Measurements from ENCODE around the gene PNMA6F. TPM values are rescaled to one million over a fixed set of nuclear protein-coding genes. Genes with fewer than 3 reads are reported as not detected.

Gene PNMA6F
- total and polyA plus RNA-seq, 2 experiments from 2014 or later, result 0.06 to 0.83 TPM

DNA sequence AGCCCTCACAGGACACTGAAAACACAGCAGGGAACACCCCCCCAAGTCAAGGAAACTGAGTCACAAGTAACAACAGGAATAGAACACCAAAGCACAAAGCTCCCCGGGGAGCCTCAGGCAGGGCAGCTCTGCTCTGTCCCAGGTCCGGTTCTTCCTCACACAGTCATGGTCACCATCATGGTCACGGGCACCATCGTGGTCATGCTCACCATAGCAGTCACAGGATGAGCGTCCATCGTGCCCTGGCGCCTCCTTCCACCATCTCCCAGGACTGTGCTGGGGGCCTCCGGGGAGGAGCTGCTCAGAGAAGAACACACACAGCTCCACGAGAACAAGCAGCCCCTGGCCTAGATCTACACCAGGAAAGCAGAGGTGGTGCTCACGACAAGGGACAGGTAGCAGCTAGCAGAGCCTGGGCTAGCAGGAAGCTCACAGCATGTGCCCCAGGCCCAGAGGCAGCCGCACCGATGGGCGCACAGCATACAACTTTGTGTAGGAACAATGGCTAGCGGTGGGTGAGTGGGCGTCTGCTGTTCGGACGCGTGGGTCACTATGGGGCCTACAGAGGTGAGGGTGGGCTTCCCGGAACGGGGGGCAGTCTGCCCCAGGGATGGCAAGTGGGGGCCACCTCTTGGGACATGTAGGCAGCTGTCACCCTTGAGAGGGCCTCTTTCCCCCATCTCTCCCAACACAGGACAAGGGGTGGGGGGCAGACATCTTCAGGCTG, 3.4 kb downstream of the PNMA6F start:
- Histone ChIP-seq H3K27ac (ENCODE audit: low read depth) (no peak overlapping the region), H3K27me3 (ENCODE audit: insufficient read depth) (peaks cover 18% of the 10 kb centered on the region), H3K36me3 (ENCODE audit: insufficient read depth) (no peaks in the 10 kb centered on the region), H2AFZ (no peak overlapping the region), H3K4me2 (no peak overlapping the region), H3K9me2 (ENCODE audit: insufficient read depth) (no peaks in the 10 kb centered on the region), H4K20me1 (replicated peaks; ENCODE audit: insufficient read depth) (no peaks in the 10 kb centered on the region), H3K4me3 (no peak overlapping the region), H3F3A (replicated peaks; ENCODE audit: low read depth) (no peaks in the 10 kb centered on the region), H3K4me1 (ENCODE audit: insufficient read depth) (no peaks in the 10 kb centered on the region), H3K79me2 (replicated peaks; ENCODE audit: insufficient read depth) (no peaks in the 10 kb centered on the region)
- Mint-ChIP-seq H3K36me3 (ENCODE audit: low read depth) (no peaks in the 10 kb centered on the region), H3K27ac (no peak overlapping the region), H3K9me3 (no peaks in the 10 kb centered on the region), H3K27me3 (ENCODE audit: insufficient read depth, low read depth, poor library complexity) (peaks cover 11% of the 10 kb centered on the region), H3K4me1 (peaks cover 7% of the 10 kb centered on the region; the same call in 2 of the 3 replicates), H3K4me3 (no peak overlapping the region)
- no peak for ATAC-seq
- TF ChIP-seq CREB1 (CRISPR knock-in tag; IDR thresholded peaks at IDR 0.05; ENCODE audit: low read depth) (no peak), STAT1 (IDR thresholded peaks at IDR 0.05; ENCODE audit: unreplicated experiment) (no peak), ZNF331 (CRISPR knock-in tag; IDR thresholded peaks at IDR 0.05; ENCODE audit: low read depth) (no peak), NANOG (IDR thresholded peaks at IDR 0.05; ENCODE audit: borderline replicate concordance) (no peak), POLR2AphosphoS5 (IDR thresholded peaks at IDR 0.05; ENCODE audit: low read depth) (no peak), EZH2phosphoT487 (IDR thresholded peaks at IDR 0.05; ENCODE audit: unreplicated experiment) (no peak)
- TF ChIP-seq, protein P1, sequence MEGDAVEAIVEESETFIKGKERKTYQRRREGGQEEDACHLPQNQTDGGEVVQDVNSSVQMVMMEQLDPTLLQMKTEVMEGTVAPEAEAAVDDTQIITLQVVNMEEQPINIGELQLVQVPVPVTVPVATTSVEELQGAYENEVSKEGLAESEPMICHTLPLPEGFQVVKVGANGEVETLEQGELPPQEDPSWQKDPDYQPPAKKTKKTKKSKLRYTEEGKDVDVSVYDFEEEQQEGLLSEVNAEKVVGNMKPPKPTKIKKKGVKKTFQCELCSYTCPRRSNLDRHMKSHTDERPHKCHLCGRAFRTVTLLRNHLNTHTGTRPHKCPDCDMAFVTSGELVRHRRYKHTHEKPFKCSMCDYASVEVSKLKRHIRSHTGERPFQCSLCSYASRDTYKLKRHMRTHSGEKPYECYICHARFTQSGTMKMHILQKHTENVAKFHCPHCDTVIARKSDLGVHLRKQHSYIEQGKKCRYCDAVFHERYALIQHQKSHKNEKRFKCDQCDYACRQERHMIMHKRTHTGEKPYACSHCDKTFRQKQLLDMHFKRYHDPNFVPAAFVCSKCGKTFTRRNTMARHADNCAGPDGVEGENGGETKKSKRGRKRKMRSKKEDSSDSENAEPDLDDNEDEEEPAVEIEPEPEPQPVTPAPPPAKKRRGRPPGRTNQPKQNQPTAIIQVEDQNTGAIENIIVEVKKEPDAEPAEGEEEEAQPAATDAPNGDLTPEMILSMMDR (conservative IDR thresholded peaks at IDR 0.05; ENCODE audit: low read depth in 2 of 2), result no peak
- TF ChIP-seq, protein P2, sequence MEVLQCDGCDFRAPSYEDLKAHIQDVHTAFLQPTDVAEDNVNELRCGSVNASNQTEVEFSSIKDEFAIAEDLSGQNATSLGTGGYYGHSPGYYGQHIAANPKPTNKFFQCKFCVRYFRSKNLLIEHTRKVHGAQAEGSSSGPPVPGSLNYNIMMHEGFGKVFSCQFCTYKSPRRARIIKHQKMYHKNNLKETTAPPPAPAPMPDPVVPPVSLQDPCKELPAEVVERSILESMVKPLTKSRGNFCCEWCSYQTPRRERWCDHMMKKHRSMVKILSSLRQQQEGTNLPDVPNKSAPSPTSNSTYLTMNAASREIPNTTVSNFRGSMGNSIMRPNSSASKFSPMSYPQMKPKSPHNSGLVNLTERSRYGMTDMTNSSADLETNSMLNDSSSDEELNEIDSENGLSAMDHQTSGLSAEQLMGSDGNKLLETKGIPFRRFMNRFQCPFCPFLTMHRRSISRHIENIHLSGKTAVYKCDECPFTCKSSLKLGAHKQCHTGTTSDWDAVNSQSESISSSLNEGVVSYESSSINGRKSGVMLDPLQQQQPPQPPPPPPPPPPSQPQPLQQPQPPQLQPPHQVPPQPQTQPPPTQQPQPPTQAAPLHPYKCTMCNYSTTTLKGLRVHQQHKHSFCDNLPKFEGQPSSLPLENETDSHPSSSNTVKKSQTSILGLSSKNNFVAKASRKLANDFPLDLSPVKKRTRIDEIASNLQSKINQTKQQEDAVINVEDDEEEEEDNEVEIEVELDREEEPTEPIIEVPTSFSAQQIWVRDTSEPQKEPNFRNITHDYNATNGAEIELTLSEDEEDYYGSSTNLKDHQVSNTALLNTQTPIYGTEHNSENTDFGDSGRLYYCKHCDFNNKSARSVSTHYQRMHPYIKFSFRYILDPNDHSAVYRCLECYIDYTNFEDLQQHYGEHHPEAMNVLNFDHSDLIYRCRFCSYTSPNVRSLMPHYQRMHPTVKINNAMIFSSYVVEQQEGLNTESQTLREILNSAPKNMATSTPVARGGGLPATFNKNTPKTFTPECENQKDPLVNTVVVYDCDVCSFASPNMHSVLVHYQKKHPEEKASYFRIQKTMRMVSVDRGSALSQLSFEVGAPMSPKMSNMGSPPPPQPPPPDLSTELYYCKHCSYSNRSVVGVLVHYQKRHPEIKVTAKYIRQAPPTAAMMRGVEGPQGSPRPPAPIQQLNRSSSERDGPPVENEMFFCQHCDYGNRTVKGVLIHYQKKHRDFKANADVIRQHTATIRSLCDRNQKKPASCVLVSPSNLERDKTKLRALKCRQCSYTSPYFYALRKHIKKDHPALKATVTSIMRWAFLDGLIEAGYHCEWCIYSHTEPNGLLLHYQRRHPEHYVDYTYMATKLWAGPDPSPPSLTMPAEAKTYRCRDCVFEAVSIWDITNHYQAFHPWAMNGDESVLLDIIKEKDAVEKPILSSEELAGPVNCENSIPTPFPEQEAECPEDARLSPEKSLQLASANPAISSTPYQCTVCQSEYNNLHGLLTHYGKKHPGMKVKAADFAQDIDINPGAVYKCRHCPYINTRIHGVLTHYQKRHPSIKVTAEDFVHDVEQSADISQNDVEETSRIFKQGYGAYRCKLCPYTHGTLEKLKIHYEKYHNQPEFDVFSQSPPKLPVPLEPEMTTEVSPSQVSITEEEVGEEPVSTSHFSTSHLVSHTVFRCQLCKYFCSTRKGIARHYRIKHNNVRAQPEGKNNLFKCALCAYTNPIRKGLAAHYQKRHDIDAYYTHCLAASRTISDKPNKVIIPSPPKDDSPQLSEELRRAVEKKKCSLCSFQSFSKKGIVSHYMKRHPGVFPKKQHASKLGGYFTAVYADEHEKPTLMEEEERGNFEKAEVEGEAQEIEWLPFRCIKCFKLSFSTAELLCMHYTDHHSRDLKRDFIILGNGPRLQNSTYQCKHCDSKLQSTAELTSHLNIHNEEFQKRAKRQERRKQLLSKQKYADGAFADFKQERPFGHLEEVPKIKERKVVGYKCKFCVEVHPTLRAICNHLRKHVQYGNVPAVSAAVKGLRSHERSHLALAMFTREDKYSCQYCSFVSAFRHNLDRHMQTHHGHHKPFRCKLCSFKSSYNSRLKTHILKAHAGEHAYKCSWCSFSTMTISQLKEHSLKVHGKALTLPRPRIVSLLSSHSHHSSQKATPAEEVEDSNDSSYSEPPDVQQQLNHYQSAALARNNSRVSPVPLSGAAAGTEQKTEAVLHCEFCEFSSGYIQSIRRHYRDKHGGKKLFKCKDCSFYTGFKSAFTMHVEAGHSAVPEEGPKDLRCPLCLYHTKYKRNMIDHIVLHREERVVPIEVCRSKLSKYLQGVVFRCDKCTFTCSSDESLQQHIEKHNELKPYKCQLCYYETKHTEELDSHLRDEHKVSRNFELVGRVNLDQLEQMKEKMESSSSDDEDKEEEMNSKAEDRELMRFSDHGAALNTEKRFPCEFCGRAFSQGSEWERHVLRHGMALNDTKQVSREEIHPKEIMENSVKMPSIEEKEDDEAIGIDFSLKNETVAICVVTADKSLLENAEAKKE (CRISPR knock-in tag; IDR thresholded peaks at IDR 0.05), result no peak
- TF ChIP-seq, protein P3, sequence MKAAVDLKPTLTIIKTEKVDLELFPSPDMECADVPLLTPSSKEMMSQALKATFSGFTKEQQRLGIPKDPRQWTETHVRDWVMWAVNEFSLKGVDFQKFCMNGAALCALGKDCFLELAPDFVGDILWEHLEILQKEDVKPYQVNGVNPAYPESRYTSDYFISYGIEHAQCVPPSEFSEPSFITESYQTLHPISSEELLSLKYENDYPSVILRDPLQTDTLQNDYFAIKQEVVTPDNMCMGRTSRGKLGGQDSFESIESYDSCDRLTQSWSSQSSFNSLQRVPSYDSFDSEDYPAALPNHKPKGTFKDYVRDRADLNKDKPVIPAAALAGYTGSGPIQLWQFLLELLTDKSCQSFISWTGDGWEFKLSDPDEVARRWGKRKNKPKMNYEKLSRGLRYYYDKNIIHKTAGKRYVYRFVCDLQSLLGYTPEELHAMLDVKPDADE (IDR thresholded peaks at IDR 0.05), result no peak
- TF ChIP-seq, protein P4, sequence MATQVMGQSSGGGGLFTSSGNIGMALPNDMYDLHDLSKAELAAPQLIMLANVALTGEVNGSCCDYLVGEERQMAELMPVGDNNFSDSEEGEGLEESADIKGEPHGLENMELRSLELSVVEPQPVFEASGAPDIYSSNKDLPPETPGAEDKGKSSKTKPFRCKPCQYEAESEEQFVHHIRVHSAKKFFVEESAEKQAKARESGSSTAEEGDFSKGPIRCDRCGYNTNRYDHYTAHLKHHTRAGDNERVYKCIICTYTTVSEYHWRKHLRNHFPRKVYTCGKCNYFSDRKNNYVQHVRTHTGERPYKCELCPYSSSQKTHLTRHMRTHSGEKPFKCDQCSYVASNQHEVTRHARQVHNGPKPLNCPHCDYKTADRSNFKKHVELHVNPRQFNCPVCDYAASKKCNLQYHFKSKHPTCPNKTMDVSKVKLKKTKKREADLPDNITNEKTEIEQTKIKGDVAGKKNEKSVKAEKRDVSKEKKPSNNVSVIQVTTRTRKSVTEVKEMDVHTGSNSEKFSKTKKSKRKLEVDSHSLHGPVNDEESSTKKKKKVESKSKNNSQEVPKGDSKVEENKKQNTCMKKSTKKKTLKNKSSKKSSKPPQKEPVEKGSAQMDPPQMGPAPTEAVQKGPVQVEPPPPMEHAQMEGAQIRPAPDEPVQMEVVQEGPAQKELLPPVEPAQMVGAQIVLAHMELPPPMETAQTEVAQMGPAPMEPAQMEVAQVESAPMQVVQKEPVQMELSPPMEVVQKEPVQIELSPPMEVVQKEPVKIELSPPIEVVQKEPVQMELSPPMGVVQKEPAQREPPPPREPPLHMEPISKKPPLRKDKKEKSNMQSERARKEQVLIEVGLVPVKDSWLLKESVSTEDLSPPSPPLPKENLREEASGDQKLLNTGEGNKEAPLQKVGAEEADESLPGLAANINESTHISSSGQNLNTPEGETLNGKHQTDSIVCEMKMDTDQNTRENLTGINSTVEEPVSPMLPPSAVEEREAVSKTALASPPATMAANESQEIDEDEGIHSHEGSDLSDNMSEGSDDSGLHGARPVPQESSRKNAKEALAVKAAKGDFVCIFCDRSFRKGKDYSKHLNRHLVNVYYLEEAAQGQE (IDR thresholded peaks at IDR 0.05; ENCODE audit: unreplicated experiment), result no peak
- DNase-seq (ENCODE audit: low spot score), result no peak

Measured in GM23338 (cell line).